Omental fat pad (tissue), 4 donors: Measurements from ENCODE around the gene AKAP8L. TPM values are rescaled to one million over a fixed set of nuclear protein-coding genes. Genes with fewer than 3 reads are reported as not detected.

Experiments
- ATAC-seq: fragments of 150-250 bp; one replicate; pipeline ENCODE4 v1.9.1; 2016; ENCODE audit warnings: mild to moderate bottlenecking, moderate library complexity; ENCODE audit not compliant: low FRiP score
- DNase-seq: peaks from one replicate; pipeline ENCODE4 v3.0.0-alpha.2; 2019; ENCODE audit warnings: low spot score
- total RNA-seq, 4 donors: library from RNA; depleted of rRNA; stranded (reverse); fragments of >200 nt; gene quantifications; one replicate each; pipeline ENCODE4 v1.1.0, GENCODE V29; 2016
- TF ChIP-seq, protein P1 (sequence below), 3 donors: fragments of 450-650 bp; IDR thresholded peaks; one replicate each; pipeline ENCODE4 v1.5.1; 2016 to 2017; ENCODE audit warnings: antibody characterized with exemption in 3 of 3, mild to moderate bottlenecking in 3 of 3, moderate library complexity in 2 of 3

Gene AKAP8L
- total RNA-seq, 4 donors from 2014 or later, result 52.2 to 141 (median 79.5) TPM

DNA sequence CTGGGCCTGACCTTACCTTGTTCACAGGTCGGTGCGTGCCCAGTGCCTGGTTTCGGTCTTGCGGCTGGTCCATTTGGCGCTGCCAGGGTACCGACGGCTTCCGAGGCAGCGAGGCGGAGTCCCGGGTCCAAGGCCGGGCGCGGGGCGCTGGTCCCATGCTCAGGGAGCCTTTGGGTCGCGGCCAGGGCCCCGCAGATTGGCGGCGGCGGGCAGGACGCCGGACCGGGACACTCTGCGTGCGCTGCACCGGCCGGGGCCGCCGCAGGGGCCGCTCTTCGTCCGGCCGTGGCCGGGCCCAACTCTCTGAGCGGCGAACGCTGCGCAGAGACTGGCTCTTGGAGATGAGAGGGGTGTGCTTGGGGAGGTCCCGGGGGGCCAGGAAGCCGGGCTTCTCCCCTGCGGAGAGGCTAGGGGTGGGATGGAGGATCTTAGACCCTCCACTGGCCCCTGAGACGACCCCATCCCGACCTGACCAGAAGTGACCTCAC, 34.3 kb upstream of the AKAP8L start:
- TF ChIP-seq, protein P1, sequence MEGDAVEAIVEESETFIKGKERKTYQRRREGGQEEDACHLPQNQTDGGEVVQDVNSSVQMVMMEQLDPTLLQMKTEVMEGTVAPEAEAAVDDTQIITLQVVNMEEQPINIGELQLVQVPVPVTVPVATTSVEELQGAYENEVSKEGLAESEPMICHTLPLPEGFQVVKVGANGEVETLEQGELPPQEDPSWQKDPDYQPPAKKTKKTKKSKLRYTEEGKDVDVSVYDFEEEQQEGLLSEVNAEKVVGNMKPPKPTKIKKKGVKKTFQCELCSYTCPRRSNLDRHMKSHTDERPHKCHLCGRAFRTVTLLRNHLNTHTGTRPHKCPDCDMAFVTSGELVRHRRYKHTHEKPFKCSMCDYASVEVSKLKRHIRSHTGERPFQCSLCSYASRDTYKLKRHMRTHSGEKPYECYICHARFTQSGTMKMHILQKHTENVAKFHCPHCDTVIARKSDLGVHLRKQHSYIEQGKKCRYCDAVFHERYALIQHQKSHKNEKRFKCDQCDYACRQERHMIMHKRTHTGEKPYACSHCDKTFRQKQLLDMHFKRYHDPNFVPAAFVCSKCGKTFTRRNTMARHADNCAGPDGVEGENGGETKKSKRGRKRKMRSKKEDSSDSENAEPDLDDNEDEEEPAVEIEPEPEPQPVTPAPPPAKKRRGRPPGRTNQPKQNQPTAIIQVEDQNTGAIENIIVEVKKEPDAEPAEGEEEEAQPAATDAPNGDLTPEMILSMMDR (IDR thresholded peaks at IDR 0.05), result no peak
- no peak for ATAC-seq

DNA sequence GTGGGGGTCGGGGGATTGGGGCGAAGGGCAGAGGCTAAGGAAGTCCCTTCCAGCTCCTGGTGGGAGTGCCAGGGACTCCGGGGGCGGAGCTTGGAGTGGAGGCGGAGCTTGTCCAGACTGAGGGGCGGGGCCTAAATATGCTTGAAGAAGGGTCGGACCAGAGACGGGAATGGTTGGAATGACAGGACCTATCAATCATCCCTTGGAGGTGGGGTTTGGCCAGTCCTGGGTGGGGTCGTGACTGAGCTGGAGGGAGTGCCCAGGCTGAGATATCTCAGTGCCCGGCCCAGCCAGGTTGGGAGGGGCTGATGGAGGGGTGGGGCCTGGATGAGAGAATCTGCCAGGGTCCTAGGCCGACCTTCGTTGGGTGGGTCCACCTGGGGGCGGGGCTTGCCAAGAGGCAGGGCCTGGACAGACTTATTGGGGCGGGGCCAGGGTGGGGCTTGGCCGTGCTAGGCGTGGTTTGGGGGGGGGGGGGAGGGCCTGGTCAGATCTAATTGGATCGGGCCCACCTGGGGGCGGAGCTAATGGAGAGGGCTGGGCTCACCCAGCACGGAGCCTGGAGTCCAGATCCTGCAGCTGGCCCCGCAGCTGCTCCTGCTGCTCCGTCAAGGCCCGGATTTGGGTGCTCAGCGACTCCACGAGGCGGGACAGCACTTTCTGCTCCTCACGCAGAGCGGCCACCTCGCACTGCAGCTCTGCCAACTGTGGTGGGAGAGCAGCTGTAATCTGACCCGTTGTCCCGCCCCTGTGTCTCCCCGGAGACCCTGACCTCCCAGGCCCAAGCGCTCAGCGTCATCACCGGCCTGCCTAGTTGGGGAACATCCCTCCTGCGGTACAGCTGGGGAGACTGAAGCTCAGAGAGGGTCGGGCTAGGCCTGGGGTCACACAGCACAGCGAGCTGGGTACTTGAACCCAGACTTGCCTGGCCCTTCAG, 33.6 kb upstream of the AKAP8L start:
- peak; percentile 56 for ATAC-seq
- DNase-seq, result peak; percentile 71
- TF ChIP-seq, protein P1 (IDR thresholded peaks at IDR 0.05), result no peak

More for the DNA sequence above, 34.3 kb upstream of the AKAP8L start:
- no peak for DNase-seq

DNA sequence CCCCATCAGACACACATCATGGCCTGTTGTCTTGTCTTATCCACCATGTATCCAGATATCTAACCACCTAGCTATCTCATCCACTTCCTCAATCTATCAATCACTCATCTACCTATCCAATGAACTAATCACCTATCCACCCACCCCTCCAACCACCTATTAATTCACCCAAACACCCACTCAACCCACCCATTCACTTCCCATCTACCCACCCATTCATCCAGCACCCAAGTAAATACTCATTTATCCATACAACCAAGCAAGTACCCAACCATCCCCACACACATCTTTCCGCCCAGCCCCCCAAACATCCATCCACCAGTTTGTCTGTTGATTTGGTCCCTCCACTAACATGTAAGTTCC, 31.7 kb upstream of the AKAP8L start:
- TF ChIP-seq, protein P1 (IDR thresholded peaks at IDR 0.05), result no peak
- no peak for ATAC-seq
- no peak for DNase-seq

DNA sequence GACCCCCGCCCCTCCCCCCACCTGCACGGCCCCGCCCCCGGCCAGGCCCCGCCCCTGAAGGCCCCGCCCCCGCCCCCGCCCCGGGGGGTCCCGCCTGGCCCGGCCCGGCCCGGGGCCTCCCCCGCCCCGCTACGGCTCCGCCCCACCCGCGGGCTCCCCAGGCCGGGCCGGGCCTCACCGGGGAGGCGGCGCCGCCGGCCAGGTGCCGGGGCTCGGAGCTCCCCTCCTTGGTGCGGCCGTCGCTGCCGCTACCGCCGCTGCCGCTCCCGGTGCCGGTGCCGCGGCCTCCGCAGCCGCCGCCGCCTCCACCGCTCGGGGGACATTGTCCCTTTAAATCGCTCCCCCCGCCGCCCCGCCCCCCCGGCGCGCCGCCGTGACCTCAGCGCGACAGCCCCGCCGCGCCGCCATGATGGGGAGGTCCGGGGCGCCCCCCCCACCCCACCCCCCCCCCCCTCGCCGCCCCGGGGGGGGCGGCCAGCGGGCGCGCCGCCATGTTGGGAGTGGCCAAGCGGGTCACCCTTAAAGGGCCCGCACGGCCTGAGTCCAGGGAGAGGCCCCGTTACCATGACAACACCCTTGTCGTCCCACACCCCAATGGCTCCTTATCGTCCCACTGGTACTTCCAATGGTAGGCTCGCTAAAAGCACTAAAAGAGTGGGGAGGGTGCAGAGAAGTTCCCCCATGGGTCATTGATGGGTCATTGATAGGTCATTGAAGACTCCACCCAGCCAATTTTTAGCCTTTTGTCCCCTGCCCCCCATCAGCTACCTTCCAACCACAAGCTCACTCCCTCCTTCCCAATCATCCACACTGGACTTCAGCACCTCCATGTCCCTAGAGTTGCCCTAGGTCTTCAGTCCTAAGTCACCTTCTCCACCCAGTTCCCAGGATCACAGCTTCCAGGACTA, 31.1 kb upstream of the AKAP8L start, which contains the start of gene WIZ:
TSS of gene WIZ (minus strand) at position 337 of the 908 bp plus-strand sequence. CDS start 1,649 bp downstream, outside the sequence.
- TF ChIP-seq, protein P1 (IDR thresholded peaks at IDR 0.05), result no peak
- ATAC-seq (peak; percentile 45), DNase-seq (peak; percentile 61)

DNA sequence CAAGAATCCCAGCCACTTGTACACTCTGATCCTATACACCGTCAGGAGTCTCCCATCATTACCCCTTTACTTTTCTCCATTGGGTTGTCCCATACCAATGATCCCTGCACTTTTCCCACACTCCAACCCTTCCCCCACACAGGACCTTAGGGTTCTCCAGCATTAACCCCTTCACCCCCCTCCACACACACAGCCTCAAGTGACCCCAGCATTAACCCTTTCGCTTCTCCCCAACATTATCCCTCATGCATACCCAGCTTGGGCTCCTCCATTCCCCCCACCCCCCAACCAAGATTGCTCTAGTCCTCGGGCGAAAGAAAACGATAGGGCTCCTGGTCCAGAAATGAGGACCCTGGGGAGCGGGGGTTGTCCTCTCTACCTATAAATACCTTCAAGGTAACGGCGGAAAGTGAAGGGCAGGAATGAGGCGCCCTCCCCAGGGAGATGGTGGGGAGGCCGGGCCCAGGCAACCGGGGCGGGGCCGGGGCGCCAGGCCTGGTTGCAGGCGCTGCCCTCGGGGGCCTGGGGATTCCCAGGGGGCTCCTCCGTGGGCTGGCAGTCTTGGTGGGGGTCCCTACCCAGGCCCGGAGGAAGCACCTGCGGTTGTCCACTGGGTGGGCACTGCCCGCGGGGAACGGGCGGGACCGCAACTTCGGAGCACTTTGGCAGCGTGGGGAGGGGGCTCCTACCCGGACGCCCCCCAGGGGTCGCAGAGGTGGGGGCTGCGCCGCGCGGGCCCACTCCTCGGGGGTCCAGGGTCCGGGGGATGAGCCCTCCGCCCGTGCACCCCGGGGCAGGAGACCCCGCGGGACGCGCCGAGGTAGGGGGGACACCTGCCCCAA, 30.2 kb upstream of the AKAP8L start:
- no peak for ATAC-seq
- TF ChIP-seq, protein P1 (IDR thresholded peaks at IDR 0.05), result no peak
- DNase-seq, result no peak
